T-helper 1 cell treated with Interleukin-12 subunit alpha and Interleukin-12 subunit beta and Interleukin-4 antibody, amounts not matched to agents 30 μg/mL and 1 μg/mL, for 36 hours (primary cell): ENCODE measurements around the gene AQP6.
A peak's percentile ranks its signal among the peaks of the same experiment; 100 is the strongest.

Source experiments
- H3K27ac Mint-ChIP-seq: one replicate; pipeline ENCODE4 v1.8.0; 2021; ENCODE audit warnings: mild to moderate bottlenecking, mixed read lengths
- H3K27me3 Mint-ChIP-seq: one replicate; pipeline ENCODE4 v1.8.0; 2021; ENCODE audit warnings: low read depth, mixed read lengths
- H3K36me3 Mint-ChIP-seq: one replicate; pipeline ENCODE4 v1.8.0; 2021; ENCODE audit warnings: low read depth, mixed read lengths
- H3K4me1 Mint-ChIP-seq: one replicate; pipeline ENCODE4 v1.8.0; 2021; ENCODE audit warnings: low read depth, mixed read lengths
- H3K4me3 Mint-ChIP-seq: one replicate; pipeline ENCODE4 v1.8.0; 2021; ENCODE audit warnings: mild to moderate bottlenecking, moderate library complexity, mixed read lengths
- H3K9me3 Mint-ChIP-seq: one replicate; pipeline ENCODE4 v1.8.0; 2021; ENCODE audit warnings: mixed read lengths

Gene AQP6

DNA sequence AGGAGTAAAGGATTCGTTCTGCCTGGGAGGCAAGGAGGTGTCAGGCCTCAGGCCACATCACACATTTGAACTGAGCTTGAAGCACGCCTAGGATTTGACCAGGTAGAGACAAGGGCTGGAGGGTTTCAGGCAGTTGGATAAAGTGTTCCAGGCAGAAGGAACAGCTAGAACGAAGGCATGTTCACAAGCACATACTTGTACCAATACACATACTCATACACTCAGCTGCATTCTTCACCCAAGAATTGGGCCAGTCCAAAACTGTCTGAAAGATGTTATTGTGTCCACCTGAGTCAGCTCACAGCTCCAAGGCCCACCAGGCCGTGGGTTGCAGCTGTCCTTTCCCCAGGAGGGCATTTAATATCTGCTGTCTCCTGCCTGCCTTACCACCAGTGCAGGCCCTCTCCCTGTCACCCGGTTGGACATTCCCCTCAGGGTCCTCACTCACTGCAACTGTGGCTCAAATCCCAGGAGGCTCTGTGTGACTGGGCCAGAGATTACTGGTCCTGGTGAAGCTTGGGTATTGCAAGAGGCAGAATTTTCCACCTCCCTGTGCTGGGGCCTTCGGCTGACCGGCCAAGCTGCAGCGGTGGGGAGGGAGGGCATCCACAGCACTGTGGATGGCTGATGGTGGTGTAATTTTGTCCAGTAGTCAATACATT is 35.0 kb upstream of the AQP6 start:
- Mint-ChIP-seq H3K4me1 (peaks cover 4% of the 10 kb centered on the region), H3K36me3 (no peaks in the 10 kb centered on the region), H3K9me3 (no peaks in the 10 kb centered on the region), H3K27me3 (peaks cover 4% of the 10 kb centered on the region), H3K4me3 (no peak overlapping the region), H3K27ac (no peak overlapping the region)

DNA sequence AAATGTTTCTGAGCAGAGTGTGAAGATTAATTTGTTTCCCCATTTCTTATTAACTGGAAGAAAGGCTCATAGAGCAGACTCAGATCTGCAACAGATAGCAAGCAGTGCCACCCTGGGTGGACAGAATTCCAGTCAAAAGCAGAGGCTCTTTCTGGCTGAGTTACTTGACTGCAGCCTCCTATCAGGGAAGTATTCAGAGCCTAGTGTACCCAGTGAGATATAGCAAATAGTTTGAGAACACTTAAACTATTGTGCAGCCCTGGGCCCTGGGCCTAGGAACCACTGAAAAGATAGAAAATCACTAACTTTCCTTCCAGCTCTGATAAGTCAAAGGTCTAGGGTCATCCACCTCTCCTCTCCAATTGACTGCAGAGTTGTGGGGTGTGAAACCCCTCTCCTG is 33.4 kb upstream of the AQP6 start:
- no peaks in the 10 kb centered on the region for H3K9me3 Mint-ChIP-seq
- peaks cover 10% of the 10 kb centered on the region for H3K4me1 Mint-ChIP-seq
- no peak overlapping the region for H3K27ac Mint-ChIP-seq
- no peak overlapping the region for H3K4me3 Mint-ChIP-seq
- H3K36me3 Mint-ChIP-seq: no peaks in the 10 kb centered on the region
- no peaks in the 10 kb centered on the region for H3K27me3 Mint-ChIP-seq

GRCh38 chr12:49939707-49940106 is 33.0 kb upstream of the AQP6 start:
- no peaks in the 10 kb centered on the region for H3K36me3 Mint-ChIP-seq
- no peaks in the 10 kb centered on the region for H3K27me3 Mint-ChIP-seq
- H3K9me3 Mint-ChIP-seq: no peaks in the 10 kb centered on the region
- H3K4me3 Mint-ChIP-seq: no peak overlapping the region
- H3K27ac Mint-ChIP-seq: no peak overlapping the region
- peaks cover 10% of the 10 kb centered on the region for H3K4me1 Mint-ChIP-seq

DNA sequence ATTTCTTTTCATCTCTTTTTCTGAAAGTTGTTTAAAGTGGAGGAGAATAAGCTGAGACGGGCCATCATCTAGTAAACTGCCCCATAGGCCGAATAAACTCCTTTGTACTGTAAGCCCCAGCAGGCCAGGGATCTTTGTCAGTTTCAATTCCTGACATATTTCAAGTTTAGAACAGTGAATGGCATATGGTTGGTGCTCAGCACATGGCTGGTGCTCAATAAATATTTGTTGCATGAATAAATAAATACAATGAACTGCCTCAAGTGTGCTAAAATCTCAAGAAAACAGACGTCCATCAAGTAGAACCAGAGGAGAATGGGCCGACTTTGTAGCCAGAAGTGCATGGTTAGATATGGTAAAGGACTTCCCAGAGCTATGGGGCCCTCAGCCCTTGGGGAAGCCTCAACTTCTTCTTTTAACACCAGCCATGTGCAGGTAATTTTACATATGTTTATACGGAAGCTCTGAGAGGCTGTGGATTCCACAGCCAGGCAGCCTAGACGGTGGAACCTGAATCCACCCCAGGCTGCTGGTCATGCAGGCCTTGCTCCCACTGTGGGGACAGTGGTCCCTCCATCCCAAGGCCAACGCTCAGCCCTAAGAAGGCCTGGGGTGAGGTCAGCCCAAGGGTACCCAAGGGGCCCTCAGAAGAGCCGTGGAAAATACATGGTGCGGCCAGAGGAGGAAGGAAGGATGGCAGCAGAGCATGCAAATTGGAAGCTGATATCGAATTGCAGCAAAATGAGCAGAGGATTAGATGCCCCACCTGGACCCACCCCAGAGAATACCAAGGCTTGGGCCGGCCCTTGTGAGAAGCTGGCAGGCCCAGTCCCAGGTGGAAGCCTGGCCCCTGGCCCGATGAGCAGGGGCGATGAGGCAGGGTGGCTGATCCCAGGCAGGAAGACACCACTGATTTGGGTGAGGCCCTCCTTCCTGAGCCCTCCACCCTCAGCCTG is 30.9 kb upstream of the AQP6 start:
- H3K4me1 Mint-ChIP-seq: peaks cover 23% of the 10 kb centered on the region
- H3K36me3 Mint-ChIP-seq: no peaks in the 10 kb centered on the region
- H3K27me3 Mint-ChIP-seq: no peaks in the 10 kb centered on the region
- H3K4me3 Mint-ChIP-seq: no peak overlapping the region
- no peaks in the 10 kb centered on the region for H3K9me3 Mint-ChIP-seq
- H3K27ac Mint-ChIP-seq: no peak overlapping the region

DNA sequence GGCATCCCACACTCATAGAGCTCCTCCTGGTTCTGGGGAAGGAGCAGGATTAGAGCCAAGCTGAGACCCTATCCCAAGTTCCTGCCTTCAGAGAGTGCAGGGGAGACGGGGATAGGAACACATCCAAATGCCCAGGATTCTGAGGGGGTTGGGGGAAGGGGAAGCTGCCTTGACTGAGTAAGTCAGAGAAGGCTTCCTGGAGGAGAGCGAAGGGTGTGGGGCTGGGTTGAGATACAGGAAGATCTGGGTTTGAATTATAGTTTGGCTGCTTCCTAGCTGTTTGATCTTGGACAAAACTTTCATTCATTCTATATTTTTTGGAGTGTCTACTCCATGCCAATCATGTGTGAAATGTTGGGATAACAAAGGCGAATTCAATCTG is 30.2 kb upstream of the AQP6 start:
- no peak overlapping the region for H3K4me3 Mint-ChIP-seq
- peaks cover 23% of the 10 kb centered on the region for H3K4me1 Mint-ChIP-seq
- no peaks in the 10 kb centered on the region for H3K9me3 Mint-ChIP-seq
- H3K27ac Mint-ChIP-seq: no peak overlapping the region
- H3K27me3 Mint-ChIP-seq: no peaks in the 10 kb centered on the region
- no peaks in the 10 kb centered on the region for H3K36me3 Mint-ChIP-seq

GRCh38 chr12:49942921-49943624 is 29.7 kb upstream of the AQP6 start:
- no peaks in the 10 kb centered on the region for H3K9me3 Mint-ChIP-seq
- H3K4me3 Mint-ChIP-seq: no peak overlapping the region
- H3K27ac Mint-ChIP-seq: no peak overlapping the region
- no peaks in the 10 kb centered on the region for H3K27me3 Mint-ChIP-seq
- H3K4me1 Mint-ChIP-seq: peaks cover 23% of the 10 kb centered on the region
- H3K36me3 Mint-ChIP-seq: no peaks in the 10 kb centered on the region

- H3K4me1 Mint-ChIP-seq: peaks cover 23% of the 10 kb centered on the region
- no peak overlapping the region for H3K27ac Mint-ChIP-seq
- H3K9me3 Mint-ChIP-seq: no peaks in the 10 kb centered on the region
- H3K36me3 Mint-ChIP-seq: no peaks in the 10 kb centered on the region
- H3K4me3 Mint-ChIP-seq: no peak overlapping the region
- H3K27me3 Mint-ChIP-seq: peaks cover under 1% of the 10 kb centered on the region
These were observed 29.2 kb upstream of the AQP6 start for GRCh38 chr12:49943625-49943960.

- H3K9me3 Mint-ChIP-seq: no peaks in the 10 kb centered on the region
- H3K4me3 Mint-ChIP-seq: no peak overlapping the region
- peaks cover 3% of the 10 kb centered on the region for H3K27me3 Mint-ChIP-seq
- no peaks in the 10 kb centered on the region for H3K36me3 Mint-ChIP-seq
- no peak overlapping the region for H3K27ac Mint-ChIP-seq
- H3K4me1 Mint-ChIP-seq: peaks cover 23% of the 10 kb centered on the region
These were observed 28.7 kb upstream of the AQP6 start for GRCh38 chr12:49944046-49944445.

DNA sequence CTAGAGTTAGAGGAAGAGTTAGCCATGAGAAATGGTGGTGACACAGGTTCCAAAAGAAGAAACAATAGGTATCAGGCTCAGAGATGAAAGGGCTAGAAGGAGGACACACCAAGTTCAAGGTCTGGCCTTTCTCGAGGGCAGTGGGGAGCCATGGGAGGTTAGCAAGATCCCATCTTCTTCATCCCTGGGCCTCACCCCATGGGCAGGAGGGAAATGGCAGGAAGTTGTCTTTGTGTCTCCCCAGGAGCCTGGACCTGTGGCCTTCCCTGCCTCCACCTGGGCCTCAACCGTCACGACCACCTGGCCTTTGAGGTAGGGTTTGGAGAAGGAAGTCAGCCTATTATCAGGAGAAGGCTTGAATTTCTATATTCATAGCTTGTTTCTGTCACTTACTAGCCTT is 28.0 kb upstream of the AQP6 start:
- peaks cover 3% of the 10 kb centered on the region for H3K27me3 Mint-ChIP-seq
- H3K27ac Mint-ChIP-seq: no peak overlapping the region
- H3K36me3 Mint-ChIP-seq: no peaks in the 10 kb centered on the region
- H3K9me3 Mint-ChIP-seq: no peaks in the 10 kb centered on the region
- H3K4me3 Mint-ChIP-seq: no peak overlapping the region
- peaks cover 23% of the 10 kb centered on the region for H3K4me1 Mint-ChIP-seq

DNA sequence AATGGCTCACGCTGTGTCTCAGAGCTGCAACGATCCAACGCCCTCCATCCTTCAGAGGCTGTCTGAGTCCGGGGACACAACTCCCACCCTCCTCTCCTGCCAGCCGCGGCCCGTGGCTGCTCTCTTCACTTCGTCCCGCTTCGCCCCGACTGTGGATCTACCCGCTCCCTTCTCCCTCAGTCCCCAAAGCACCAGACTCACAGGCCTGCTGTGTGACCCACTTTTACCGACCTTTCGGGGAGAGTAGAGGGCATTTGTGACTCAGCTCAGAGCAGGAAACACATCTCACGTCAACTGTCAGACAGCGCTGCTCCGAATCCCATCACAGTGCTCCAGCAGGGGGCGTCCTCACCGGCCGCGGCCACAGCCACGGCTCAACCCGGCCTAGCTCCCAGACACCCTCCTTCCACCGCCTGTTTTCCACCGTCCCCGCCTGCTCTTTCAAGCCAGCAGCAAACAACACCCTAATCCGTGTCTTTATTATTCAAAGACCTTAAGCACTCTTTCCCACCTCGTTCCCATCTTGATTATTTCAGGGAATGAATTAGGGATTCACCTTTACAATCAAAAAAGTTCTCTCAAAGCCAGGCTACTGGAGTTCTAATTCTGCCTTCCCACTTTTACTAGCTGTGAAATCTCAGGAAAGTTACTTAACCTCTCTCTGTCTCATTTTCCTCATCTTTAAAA is 27.2 kb upstream of the AQP6 start:
- Mint-ChIP-seq H3K4me3 (peak overlapping the region; percentile 83), H3K4me1 (peaks cover 23% of the 10 kb centered on the region), H3K36me3 (no peaks in the 10 kb centered on the region), H3K27me3 (peaks cover 3% of the 10 kb centered on the region), H3K9me3 (no peaks in the 10 kb centered on the region), H3K27ac (peak overlapping the region; percentile 94)

GRCh38 chr12:49946086-49946485 is 26.7 kb upstream of the AQP6 start:
- H3K27me3 Mint-ChIP-seq: peaks cover 3% of the 10 kb centered on the region
- H3K36me3 Mint-ChIP-seq: no peaks in the 10 kb centered on the region
- peaks cover 23% of the 10 kb centered on the region for H3K4me1 Mint-ChIP-seq
- no peak overlapping the region for H3K27ac Mint-ChIP-seq
- H3K9me3 Mint-ChIP-seq: no peaks in the 10 kb centered on the region
- no peak overlapping the region for H3K4me3 Mint-ChIP-seq

DNA sequence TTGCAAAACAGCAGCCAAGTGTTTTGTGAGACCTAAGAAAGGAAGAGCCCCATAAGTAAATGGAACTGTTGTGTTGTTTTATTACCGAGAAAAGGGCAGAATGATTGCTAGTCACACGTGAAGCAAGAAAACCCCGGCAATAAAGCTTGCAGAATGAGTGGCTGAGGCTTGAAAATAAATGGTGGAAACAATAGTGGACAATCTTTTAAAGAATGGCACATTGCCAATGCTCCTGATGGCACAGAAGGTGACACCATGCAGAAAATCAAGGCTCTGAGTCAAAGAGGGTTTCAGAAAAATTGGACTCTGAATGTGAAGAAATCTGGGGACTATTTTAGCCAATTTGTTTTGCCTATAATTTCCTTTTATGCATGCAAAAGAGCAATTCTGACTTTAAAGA is 26.2 kb upstream of the AQP6 start:
- Mint-ChIP-seq H3K9me3 (no peaks in the 10 kb centered on the region), H3K4me3 (no peak overlapping the region), H3K27ac (no peak overlapping the region), H3K27me3 (peaks cover 3% of the 10 kb centered on the region), H3K36me3 (no peaks in the 10 kb centered on the region), H3K4me1 (peaks cover 23% of the 10 kb centered on the region)

- Mint-ChIP-seq H3K4me1 (peaks cover 19% of the 10 kb centered on the region), H3K9me3 (no peaks in the 10 kb centered on the region), H3K36me3 (no peaks in the 10 kb centered on the region), H3K4me3 (no peak overlapping the region), H3K27me3 (peaks cover 8% of the 10 kb centered on the region), H3K27ac (no peak overlapping the region)
These were observed 25.0 kb upstream of the AQP6 start for GRCh38 chr12:49947593-49948226.
